HG03460 (cell line): ENCODE data around the gene SCLT1.

Source experiments
- ATAC-seq: cut with Tn5 transposase; IDR thresholded peaks from one replicate; pipeline ENCODE4 v1.9.1; 2021; ENCODE audit not compliant: unreplicated experiment

Gene SCLT1

DNA sequence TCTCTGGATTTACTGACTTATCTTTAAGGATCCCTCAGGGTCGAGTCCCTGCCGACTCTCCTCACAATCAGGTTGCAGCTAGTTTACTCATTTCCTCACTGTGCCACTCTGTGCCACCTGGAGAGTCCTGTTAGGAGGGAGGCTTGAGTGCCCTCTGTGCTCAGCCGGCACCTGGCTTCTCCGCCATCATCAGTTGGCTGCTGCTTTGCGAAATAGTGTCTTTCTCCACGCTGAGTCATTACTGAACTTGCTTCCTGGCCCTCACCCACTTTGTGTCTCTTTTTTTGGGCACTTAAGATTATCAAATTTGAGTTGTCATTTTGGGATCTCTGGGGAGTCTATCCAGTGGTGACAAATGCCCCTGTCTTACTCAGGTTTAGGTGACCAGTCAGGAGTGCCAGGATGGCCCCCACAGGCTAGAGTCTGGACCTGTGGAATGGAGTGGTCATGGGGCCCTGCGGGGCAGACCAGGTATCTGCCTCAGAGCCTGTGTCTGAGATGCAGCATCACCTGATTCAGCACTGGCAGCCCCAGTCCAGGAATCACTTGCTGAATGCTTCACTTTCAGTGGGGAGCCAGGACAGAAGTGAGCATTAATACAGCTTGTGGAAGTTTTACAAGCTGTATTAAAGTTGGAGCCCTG, 246.1 kb downstream of the SCLT1 start:
- ATAC-seq: no peak

DNA sequence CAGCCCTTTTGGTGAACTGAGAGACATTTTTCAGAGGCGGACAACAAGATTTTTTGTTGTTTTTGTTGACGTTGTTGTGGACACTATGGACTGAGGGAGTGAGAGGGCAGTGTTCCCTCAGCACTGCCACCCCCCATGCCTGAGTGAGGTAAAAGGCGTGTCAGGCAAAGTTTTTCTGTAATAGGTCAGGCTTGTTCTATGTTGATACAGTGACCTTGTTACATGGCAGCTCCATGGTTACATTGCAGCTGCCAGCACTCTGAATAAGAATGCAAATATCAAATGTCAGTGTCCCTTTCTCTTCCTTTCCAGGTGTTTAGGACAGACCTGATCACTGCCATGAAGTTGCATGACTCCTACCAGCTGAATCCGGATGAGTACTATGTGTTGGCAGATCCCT, 247.3 kb downstream of the SCLT1 start:
- no peak for ATAC-seq

DNA sequence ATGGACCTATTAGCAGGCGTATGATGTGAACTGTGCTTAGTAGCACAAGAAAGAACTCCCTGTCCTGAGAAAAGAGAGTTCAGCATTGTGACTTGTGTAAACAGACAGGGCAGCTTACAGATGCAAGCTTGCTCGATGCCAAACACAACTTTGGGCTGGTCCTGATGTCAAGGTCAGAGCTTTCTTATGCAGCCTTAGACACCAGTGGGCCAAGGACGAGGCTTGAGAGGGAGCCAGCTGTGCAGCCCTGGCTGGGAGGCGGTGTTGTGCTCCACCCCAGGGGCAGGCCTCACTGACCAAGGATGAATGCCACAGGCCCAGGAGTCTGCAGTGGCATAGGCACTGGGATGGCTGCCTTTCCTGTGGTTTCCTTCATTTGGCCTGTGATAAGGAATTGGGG, 248.4 kb downstream of the SCLT1 start:
- no peak for ATAC-seq

DNA sequence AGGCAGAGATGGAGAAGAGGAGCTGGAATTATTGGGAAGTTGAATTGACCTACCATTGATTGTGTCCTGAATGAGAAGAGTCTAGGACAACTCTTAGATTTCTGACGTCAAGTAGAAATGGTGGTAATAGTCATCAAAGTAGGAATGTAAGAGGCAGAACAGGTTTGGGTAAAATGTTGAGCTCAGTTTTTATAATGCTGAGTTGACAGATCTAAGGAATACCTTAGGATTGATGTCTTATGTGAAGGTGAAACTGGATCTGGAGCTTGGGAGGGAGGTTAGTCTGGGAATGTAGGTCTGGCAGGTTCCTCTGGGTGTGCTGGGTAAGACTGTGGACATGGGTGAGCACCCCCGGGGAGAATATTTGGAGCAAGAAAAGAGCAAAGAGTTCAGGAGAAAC, 251.9 kb downstream of the SCLT1 start:
- no peak for ATAC-seq

DNA sequence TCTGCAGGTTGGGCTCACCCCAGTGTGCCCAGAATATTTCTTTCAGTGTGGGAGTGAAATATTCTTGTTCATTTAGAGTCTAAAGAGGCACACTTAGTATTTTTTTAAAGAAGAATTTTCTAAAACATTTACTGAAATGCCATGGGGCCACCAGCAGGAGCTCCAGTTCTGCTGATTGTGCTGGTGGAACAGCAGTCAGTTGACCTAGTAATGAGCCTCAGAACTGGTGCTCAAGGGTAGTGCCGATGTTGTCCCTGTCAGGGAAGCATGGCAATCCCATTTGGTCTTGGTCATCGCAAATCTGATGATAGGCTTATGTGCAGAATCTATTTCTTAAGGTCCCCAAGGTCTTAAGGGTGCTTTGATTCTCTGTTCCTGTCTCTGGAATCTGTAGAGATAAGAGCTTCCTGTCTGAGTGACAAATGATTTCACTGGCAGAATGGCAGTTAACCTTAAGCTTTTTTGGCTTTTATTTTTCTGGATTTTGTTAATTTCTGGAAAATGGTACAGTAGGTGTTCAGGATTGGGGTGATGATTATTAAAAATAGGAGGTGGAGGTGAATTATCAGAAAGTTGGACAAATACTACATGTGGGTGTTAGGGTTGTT, 252.5 kb downstream of the SCLT1 start:
- ATAC-seq: no peak

DNA sequence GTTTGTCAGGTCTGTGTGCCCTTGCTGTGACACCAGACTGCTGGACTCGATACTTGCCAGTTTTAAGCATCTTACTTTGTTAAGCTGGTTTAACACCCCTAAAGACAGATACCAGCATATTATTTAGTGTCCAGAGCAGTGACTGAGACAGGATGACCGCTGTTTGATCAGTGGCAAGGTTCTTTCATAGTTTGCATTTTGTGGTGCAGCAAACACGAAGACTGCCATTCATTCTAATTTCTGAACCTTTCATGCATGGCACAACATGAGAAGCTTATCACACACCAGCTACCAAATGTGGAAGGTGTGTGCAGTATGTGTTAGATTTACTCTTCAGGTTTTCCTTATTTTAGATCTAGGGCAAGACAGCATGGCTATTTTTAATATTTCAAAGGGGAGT, 255.7 kb downstream of the SCLT1 start:
- no peak for ATAC-seq

DNA sequence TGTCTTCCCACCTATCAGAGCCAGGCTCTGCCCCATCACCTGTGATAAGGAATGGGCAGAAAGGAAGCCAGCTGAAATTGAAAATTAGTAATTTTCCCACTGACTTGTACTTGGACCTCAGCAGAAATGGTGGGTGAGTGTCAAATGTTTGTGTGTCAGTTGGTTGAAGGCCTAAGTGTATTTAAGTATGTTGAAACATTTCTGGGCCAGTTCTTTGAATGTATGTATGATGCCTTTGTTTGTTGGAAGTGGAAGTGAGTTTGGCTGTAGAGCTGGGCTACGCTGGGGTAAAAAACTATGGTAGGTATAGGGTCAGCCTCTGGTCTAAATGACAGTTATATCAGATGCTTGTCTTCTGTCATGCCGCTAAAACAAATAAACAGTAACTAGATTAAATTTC, 256.1 kb downstream of the SCLT1 start:
- no peak for ATAC-seq

DNA sequence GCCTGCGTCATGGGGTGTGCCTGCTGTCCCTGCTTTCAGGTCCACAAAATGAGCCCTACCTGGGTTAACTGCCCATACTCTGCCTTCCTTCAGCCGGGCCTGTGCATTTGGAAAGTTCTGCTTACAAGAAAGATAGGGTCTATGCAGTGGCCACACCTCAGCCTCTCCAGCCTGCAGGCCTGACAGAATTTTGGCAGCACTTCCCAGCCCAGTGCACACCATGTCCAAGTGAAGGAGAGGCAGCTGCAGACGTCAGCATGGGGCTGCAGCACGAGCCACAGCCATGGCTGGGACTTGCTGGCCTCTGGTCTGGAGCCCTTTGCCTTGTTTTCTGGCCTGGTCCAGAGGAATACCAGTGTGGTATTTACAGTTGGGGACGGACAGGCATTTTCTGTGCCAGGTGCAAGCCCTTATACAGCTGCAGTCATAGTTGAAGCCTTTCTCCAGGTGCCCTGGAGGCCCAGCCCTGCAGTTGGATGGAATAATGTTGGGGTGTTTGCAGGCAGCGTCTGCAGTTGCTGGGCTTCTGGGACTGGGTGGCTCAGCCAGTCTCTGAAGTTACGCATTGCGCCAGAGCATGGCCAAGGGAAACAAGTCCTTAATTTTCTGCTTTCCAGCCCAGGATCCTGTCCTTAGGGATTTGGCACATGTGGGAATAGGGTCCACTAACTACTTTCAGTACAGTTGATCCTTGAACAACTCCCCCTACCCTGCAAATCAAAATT, 257.7 kb downstream of the SCLT1 start:
- no peak for ATAC-seq
